Measurements from ENCODE around the gene CHRNA3.

Gene CHRNA3

GRCh38 chr15:78637776-78638435, 17.1 kb upstream of the CHRNA3 start:
- TF ChIP-seq CTCF (IDR thresholded peaks at IDR 0.05; ENCODE audit: control insufficient read depth, extremely low read depth, insufficient read depth), result no peak
- DNase-seq (ENCODE audit: low read depth), result no peak
- no peak overlapping the region for H3K4me3 ChIP-seq (ENCODE audit: low read depth, low read length)

- DNase-seq (ENCODE audit: low read depth), result no peak
- no peak for TF ChIP-seq CTCF (IDR thresholded peaks at IDR 0.05; ENCODE audit: control insufficient read depth, extremely low read depth, insufficient read depth)
- H3K4me3 ChIP-seq (ENCODE audit: low read depth, low read length), result no peak overlapping the region
These were observed 15.6 kb upstream of the CHRNA3 start for GRCh38 chr15:78636378-78636859.

GRCh38 chr15:78635346-78635745, 14.6 kb upstream of the CHRNA3 start:
- no peak for TF ChIP-seq CTCF (IDR thresholded peaks at IDR 0.05; ENCODE audit: control insufficient read depth, extremely low read depth, insufficient read depth)
- H3K4me3 ChIP-seq (ENCODE audit: low read depth, low read length), result no peak overlapping the region
- no peak for DNase-seq (ENCODE audit: low read depth)

GRCh38 chr15:78634210-78635145, 13.7 kb upstream of the CHRNA3 start:
- no peak for DNase-seq (ENCODE audit: low read depth)
- no peak for TF ChIP-seq CTCF (IDR thresholded peaks at IDR 0.05; ENCODE audit: control insufficient read depth, extremely low read depth, insufficient read depth)
- H3K4me3 ChIP-seq (ENCODE audit: low read depth, low read length), result no peak overlapping the region

DNA sequence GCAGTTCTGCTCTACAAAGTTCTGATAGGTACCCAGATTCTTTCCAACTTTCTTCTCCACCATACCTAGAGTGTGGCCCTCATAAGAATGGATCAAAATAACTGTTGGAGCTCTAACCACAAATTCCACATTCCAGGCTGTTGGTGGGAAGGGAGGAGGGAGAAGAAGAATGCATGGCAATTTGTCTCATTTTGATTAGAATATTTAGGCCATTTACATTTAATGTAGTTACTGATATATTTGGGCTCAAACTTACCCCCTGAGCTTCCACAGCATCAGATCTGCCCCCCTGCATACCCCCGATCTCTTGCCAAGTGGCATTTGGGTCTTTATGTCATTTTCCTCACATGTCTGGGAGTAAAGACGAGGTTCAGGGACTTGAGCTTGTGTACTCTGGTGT, 12.6 kb upstream of the CHRNA3 start:
- no peak for TF ChIP-seq CTCF (IDR thresholded peaks at IDR 0.05; ENCODE audit: control insufficient read depth, extremely low read depth, insufficient read depth)
- DNase-seq (ENCODE audit: low read depth), result no peak
- no peak overlapping the region for H3K4me3 ChIP-seq (ENCODE audit: low read depth, low read length)

- TF ChIP-seq CTCF (IDR thresholded peaks at IDR 0.05; ENCODE audit: control insufficient read depth, extremely low read depth, insufficient read depth), result no peak
- no peak overlapping the region for H3K4me3 ChIP-seq (ENCODE audit: low read depth, low read length)
- no peak for DNase-seq (ENCODE audit: low read depth)
These were observed 10.3 kb upstream of the CHRNA3 start for GRCh38 chr15:78630886-78631633.

All from LNCaP clone FGC (cell line).